HG02884 (cell line): ENCODE measurements around the gene PRTFDC1.
"Not testable (repeated sequence)": the region's sequence is repeated elsewhere in the genome, so short reads cannot be mapped to it uniquely, and the experiment has no call there.

ENCODE experiments used
- ATAC-seq: cut with Tn5 transposase; IDR thresholded peaks from one replicate; pipeline ENCODE4 v1.9.1; 2021; ENCODE audit warnings: mild to moderate bottlenecking, moderate library complexity; ENCODE audit not compliant: unreplicated experiment

The PRTFDC1 gene

GRCh38 chr10:24966962-24967481 is 14.6 kb upstream of the PRTFDC1 start:
- no peak for ATAC-seq

GRCh38 chr10:24965051-24965450 is 12.6 kb upstream of the PRTFDC1 start:
- ATAC-seq, result no peak

- ATAC-seq, result no peak
These were observed 11.2 kb upstream of the PRTFDC1 start for GRCh38 chr10:24963521-24964041.

- no peak for ATAC-seq
These were observed 10.6 kb upstream of the PRTFDC1 start for GRCh38 chr10:24962995-24963394.

GRCh38 chr10:24961582-24961981 is 9.2 kb upstream of the PRTFDC1 start:
- ATAC-seq, result no peak

GRCh38 chr10:24959382-24959730 is 7.0 kb upstream of the PRTFDC1 start:
- ATAC-seq, result no peak

GRCh38 chr10:24958721-24959381 is 6.4 kb upstream of the PRTFDC1 start:
- no peak for ATAC-seq

GRCh38 chr10:24958091-24958720 is 5.8 kb upstream of the PRTFDC1 start:
- no peak for ATAC-seq

- ATAC-seq, result not testable (repeated sequence)
These were observed 5.2 kb upstream of the PRTFDC1 start for GRCh38 chr10:24957624-24958051.

GRCh38 chr10:24953675-24954074 is 1.3 kb upstream of the PRTFDC1 start:
- ATAC-seq, result no peak

- peak; percentile 75 for ATAC-seq
These were observed 570 bp upstream of the PRTFDC1 start for GRCh38 chr10:24952707-24953645.

- no peak for ATAC-seq
These were observed 934 bp downstream of the PRTFDC1 start for GRCh38 chr10:24951201-24952142.

- ATAC-seq, result no peak
These were observed 2.0 kb downstream of the PRTFDC1 start for GRCh38 chr10:24950439-24950838.

- ATAC-seq, result no peak
These were observed 2.8 kb downstream of the PRTFDC1 start for GRCh38 chr10:24949616-24950015.

GRCh38 chr10:24947304-24948097 is 4.9 kb downstream of the PRTFDC1 start:
- peak; percentile 65 for ATAC-seq

- ATAC-seq, result no peak
These were observed 7.7 kb downstream of the PRTFDC1 start for GRCh38 chr10:24944512-24945255.

GRCh38 chr10:24938525-24938924 is 13.9 kb downstream of the PRTFDC1 start:
- ATAC-seq, result no peak

- ATAC-seq, result no peak
These were observed 14.3 kb downstream of the PRTFDC1 start for GRCh38 chr10:24938076-24938475.
